SK-N-SH (cell line): ENCODE results near the gene DDAH2. TPM values are rescaled to one million over a fixed set of nuclear protein-coding genes. Genes with fewer than 3 reads are reported as not detected.
A peak's percentile ranks its signal among the peaks of the same experiment; 100 is the strongest.

Experiments used
- CTCF ChIA-PET: fragments of 300-600, 350-600 bp; formaldehyde crosslinking; extraction: SDS; loops from one replicate; lab custom pipeline; 2021; lab: Yijun Ruan, JAX
- POLR2A ChIA-PET: fragments of 350-600 bp; sonication (Branson Sonifier 250); formaldehyde crosslinking; extraction: SDS; loops from one replicate; lab custom pipeline; 2020; ENCODE audit warnings: antibody characterized with exemption, inconsistent platforms; lab: Yijun Ruan, JAX
- DNase-seq: peaks from one replicate; pipeline ENCODE4 v3.0.0; 2012
- H2AFZ ChIP-seq: fragments of 200-600 bp; sonication (generic); 2 replicates; pipeline ENCODE4 v1.8.1; 2016; ENCODE audit warnings: antibody characterized with exemption, mild to moderate bottlenecking, low read depth
- H3F3A ChIP-seq: fragments of 200-600 bp; sonication (generic); replicated peaks from 2 replicates; pipeline ENCODE3; 2016; ENCODE audit warnings: antibody characterized with exemption, mild to moderate bottlenecking; ENCODE audit not compliant: insufficient read depth
- H3K27ac ChIP-seq, 2 experiments: fragments of 200-500 bp in 1 of 2; fragments of 200-600 bp in 1 of 2; sonication (Bioruptor generic) in 1 of 2; sonication (generic), shearing (Covaris generic) in 1 of 2; 2 replicates each; pipeline versions ENCODE4 v1.5.1 to v1.6.1; 2014 to 2016; ENCODE audit warnings: low read depth in 2 of 2, inconsistent platforms in 1 of 2, low read length in 1 of 2, mild to moderate bottlenecking in 1 of 2, mixed read lengths in 1 of 2
- H3K27me3 ChIP-seq: fragments of 200-600 bp; sonication (generic), shearing (Covaris generic); 2 replicates; pipeline ENCODE4 v1.6.1; 2016; ENCODE audit warnings: mixed run types; ENCODE audit not compliant: insufficient read depth
- H3K36me3 ChIP-seq, 2 experiments: fragments of 200-500 bp in 1 of 2; fragments of 200-600 bp in 1 of 2; sonication (Bioruptor generic) in 1 of 2; sonication (generic) in 1 of 2; replicated peaks in 1 of 2; 2 replicates each; pipeline versions ENCODE3 to v1.5.1; 2014 to 2016; ENCODE audit warnings: low read length in 1 of 2, mild to moderate bottlenecking in 1 of 2; ENCODE audit not compliant: insufficient read depth in 2 of 2, control insufficient read depth in 1 of 2
- H3K4me1 ChIP-seq, 2 experiments: fragments of 200-500 bp in 1 of 2; fragments of 200-600 bp in 1 of 2; sonication (Bioruptor generic) in 1 of 2; sonication (generic), shearing (Covaris generic) in 1 of 2; 2 replicates each; pipeline versions ENCODE4 v1.5.1 to v1.6.1; 2014 to 2016; ENCODE audit warnings: low read depth in 1 of 2, low read length in 1 of 2, mixed run types in 1 of 2; ENCODE audit not compliant: insufficient read depth in 2 of 2, control insufficient read depth in 1 of 2
- H3K4me2 ChIP-seq: fragments of 200-600 bp; sonication (generic), shearing (Covaris generic); 2 replicates; pipeline ENCODE4 v1.6.1; 2017; ENCODE audit warnings: mixed run types
- H3K4me3 ChIP-seq, 2 experiments: fragments of 200-500 bp in 1 of 2; fragments of 200-600 bp in 1 of 2; sonication (Bioruptor generic) in 1 of 2; sonication (generic), shearing (Covaris generic) in 1 of 2; 2 replicates each; pipeline versions ENCODE4 v1.5.1 to v1.8.1; 2014 to 2016; ENCODE audit warnings: low read depth in 2 of 2, inconsistent platforms in 1 of 2, low read length in 1 of 2, mild to moderate bottlenecking in 1 of 2, mixed read lengths in 1 of 2, moderate library complexity in 1 of 2
- H3K79me2 ChIP-seq: fragments of 200-600 bp; sonication (generic); 2 replicates; pipeline ENCODE4 v1.8.1; 2017; ENCODE audit warnings: mild to moderate bottlenecking; ENCODE audit not compliant: insufficient read depth
- H3K9ac ChIP-seq: fragments of 200-600 bp; sonication (generic); 2 replicates; pipeline ENCODE4 v1.6.1; 2017; ENCODE audit warnings: mixed run types
- H3K9me2 ChIP-seq: fragments of 200-600 bp; sonication (generic); 2 replicates; pipeline ENCODE4 v1.6.1; 2017; ENCODE audit warnings: mixed run types
- H3K9me3 ChIP-seq: fragments of 200-600 bp; sonication (generic); 2 replicates; pipeline ENCODE4 v1.6.1; 2017; ENCODE audit warnings: mixed run types, mild to moderate bottlenecking, moderate library complexity
- H4K20me1 ChIP-seq: fragments of 200-600 bp; sonication (generic); 2 replicates; pipeline ENCODE4 v1.6.1; 2017; ENCODE audit warnings: mild to moderate bottlenecking, mixed run types; ENCODE audit not compliant: insufficient read depth
- CHD2 ChIP-seq: fragments of 150-350 bp; IDR thresholded peaks from 2 replicates; pipeline ENCODE4 v1.6.1; 2018; ENCODE audit warnings: low read length; ENCODE audit not compliant: partially characterized antibody
- CTCF ChIP-seq: fragments of 200-600 bp; sonication (generic); IDR thresholded peaks from 2 replicates; pipeline ENCODE4 v1.6.1; 2017; ENCODE audit warnings: antibody characterized with exemption, mild to moderate bottlenecking, moderate library complexity
- ELF1 ChIP-seq: IDR thresholded peaks from 2 replicates; pipeline ENCODE4 v1.4.0; 2012
- EZH2phosphoT487 ChIP-seq: fragments of 200-600 bp; sonication (generic); IDR thresholded peaks from 2 replicates; pipeline ENCODE4 v1.6.1; 2017; ENCODE audit warnings: low read depth, mixed run types, mild to moderate bottlenecking, antibody characterized with exemption, moderate library complexity, borderline replicate concordance
- FOSL2 ChIP-seq: IDR thresholded peaks from 2 replicates; pipeline ENCODE4 v1.4.0; 2012; ENCODE audit warnings: low read depth, mild to moderate bottlenecking, moderate library complexity, borderline replicate concordance
- FOXJ3 ChIP-seq: sonication (generic); formaldehyde crosslinking; IDR thresholded peaks from 2 replicates; pipeline ENCODE4 v1.5.1; 2020; ENCODE audit warnings: mild to moderate bottlenecking, missing genetic modification reagents
- GABPA ChIP-seq: IDR thresholded peaks from 2 replicates; pipeline ENCODE4 v1.4.0; 2012; ENCODE audit warnings: low read depth, mild to moderate bottlenecking
- GATA2 ChIP-seq: sonication (generic); formaldehyde crosslinking; IDR thresholded peaks from 2 replicates; pipeline ENCODE4 v1.5.0; 2020; ENCODE audit warnings: mild to moderate bottlenecking, missing genetic modification reagents
- MAX ChIP-seq: IDR thresholded peaks from 2 replicates; pipeline ENCODE4 v1.4.0; 2012; ENCODE audit warnings: low read depth
- MEF2A ChIP-seq: IDR thresholded peaks from 2 replicates; pipeline ENCODE4 v1.4.0; 2012; ENCODE audit warnings: low read depth, borderline replicate concordance
- MXI1 ChIP-seq: IDR thresholded peaks from 2 replicates; pipeline ENCODE4 v1.6.1; 2012; ENCODE audit warnings: mild to moderate bottlenecking, low read depth, low read length, improper control_type of control experiment
- NFIC ChIP-seq: IDR thresholded peaks from 2 replicates; pipeline ENCODE4 v1.4.0; 2012; ENCODE audit warnings: borderline replicate concordance
- NRF1 ChIP-seq: IDR thresholded peaks from 2 replicates; pipeline ENCODE4 v1.6.1; 2012; ENCODE audit warnings: low read depth, mild to moderate bottlenecking, low read length
- RAD21 ChIP-seq: IDR thresholded peaks from 2 replicates; pipeline ENCODE4 v1.6.1; 2012; ENCODE audit warnings: mild to moderate bottlenecking, low read length
- SIN3A ChIP-seq: IDR thresholded peaks from 2 replicates; pipeline ENCODE4 v1.6.1; 2012; ENCODE audit warnings: low read depth, mild to moderate bottlenecking, low read length, moderate library complexity, borderline replicate concordance
- TAF1 ChIP-seq: IDR thresholded peaks from 2 replicates; pipeline ENCODE4 v1.6.1; 2012; ENCODE audit warnings: low read depth, mild to moderate bottlenecking, low read length, moderate library complexity, borderline replicate concordance
- TCF12 ChIP-seq: IDR thresholded peaks from 2 replicates; pipeline ENCODE4 v1.4.0; 2012
- TEAD4 ChIP-seq: IDR thresholded peaks from 2 replicates; pipeline ENCODE4 v1.4.0; 2012; ENCODE audit warnings: mild to moderate bottlenecking, borderline replicate concordance; ENCODE audit not compliant: insufficient read depth
- USF1 ChIP-seq: IDR thresholded peaks from 2 replicates; pipeline ENCODE4 v1.4.0; 2012; ENCODE audit warnings: low read depth, borderline replicate concordance
- YY1 ChIP-seq: IDR thresholded peaks from 2 replicates; pipeline ENCODE4 v1.4.0; 2012; ENCODE audit warnings: low read depth, mild to moderate bottlenecking
- ZBTB33 ChIP-seq: IDR thresholded peaks from 2 replicates; pipeline ENCODE4 v1.4.0; 2012; ENCODE audit warnings: low read depth, borderline replicate concordance
- WGBS: methylation state at CpG from one replicate; pipeline ENCODE4 v1.1.6; 2017; ENCODE audit warnings: low lambda C conversion rate; 5-methylcytosine and 5-hydroxymethylcytosine counted together
- polyA plus RNA-seq, 3 experiments: library from polyadenylated mRNA; depleted of rRNA; stranded (reverse); fragments of >200 nt; gene quantifications; 2 replicates each; pipeline ENCODE4 v1.2.3, GENCODE V29; 2012
- TF ChIP-seq, protein P1 (sequence below): fragments of 150-350 bp; IDR thresholded peaks from 2 replicates; pipeline ENCODE4 v1.6.1; 2017; ENCODE audit warnings: antibody characterized with exemption, low read length, low read depth, borderline replicate concordance
- TF ChIP-seq, protein P2 (sequence below): fragments of 150-350 bp; IDR thresholded peaks from 2 replicates; pipeline ENCODE4 v1.6.1; 2016; ENCODE audit warnings: mild to moderate bottlenecking, low read depth, low read length
- TF ChIP-seq, protein P3 (sequence below): IDR thresholded peaks from 2 replicates; pipeline ENCODE4; 2012

Gene DDAH2
- polyA plus RNA-seq, 1 of the 3 experiments (the other 2 are of a cell fraction), result 180 TPM

DNA sequence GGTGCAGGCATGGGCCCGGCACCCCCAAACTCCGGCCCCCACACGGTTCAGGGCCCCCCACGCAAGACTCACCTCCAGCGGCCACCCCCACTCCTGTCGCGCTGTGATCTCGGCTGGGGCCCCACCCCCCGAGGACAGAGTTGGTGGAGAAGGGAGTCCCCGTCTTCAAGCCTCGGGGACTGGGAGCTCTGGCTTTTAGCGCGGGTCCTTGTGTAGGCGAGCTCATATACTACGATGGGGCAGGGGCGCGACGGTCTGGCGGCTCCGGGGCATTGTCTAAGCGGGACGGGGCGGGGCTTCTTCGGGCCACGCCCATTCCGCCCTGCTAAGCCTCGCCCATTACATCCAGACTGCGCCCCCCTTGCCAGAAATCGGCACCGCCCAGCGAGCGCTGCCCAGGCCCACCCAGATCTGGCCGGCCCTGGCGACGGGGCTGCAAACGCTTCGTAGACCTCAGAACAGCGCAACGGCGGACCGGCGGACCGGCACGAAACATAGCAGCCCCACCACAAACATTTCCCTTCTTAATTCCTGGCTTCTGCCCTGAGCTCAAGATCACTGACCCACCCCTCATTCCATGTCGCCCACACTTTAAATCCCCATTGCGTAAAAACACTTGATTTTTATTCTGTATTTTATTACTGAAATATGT, 1.0 kb upstream of the DDAH2 start:
- peaks cover 52 to 60% of the 10 kb centered on the region in 2 experiments for H3K36me3 ChIP-seq
- ChIA-PET CTCF (interaction anchor here (0.6 to 7.3 kb wide), 41 partner anchors 9 to 229 kb away, joined by 3 to 45 read pairs (median 4); partner anchors contain the start of genes ABHD16A, ATP6V1G2, EHMT2 and GPANK1), POLR2A (interaction anchor here (0.7 to 2.0 kb wide), 13 partner anchors 11 to 183 kb away, joined by 3 to 10 read pairs (median 4); partner anchors contain the start of genes ABHD16A, ATP6V1G2, HSPA1B and LSM2)
- H3K79me2 ChIP-seq, result peaks cover 51% of the 10 kb centered on the region
- 8% methylated on average over 21 of the region's 46 CpGs for WGBS
- no peaks in the 10 kb centered on the region for H3K9me3 ChIP-seq
- peak overlapping the region; percentile 94 for H3K27ac ChIP-seq
- peaks cover 27% of the 10 kb centered on the region for H4K20me1 ChIP-seq
- peaks cover 51% of the 10 kb centered on the region for H3F3A ChIP-seq
- no peaks in the 10 kb centered on the region for H3K9me2 ChIP-seq
- peak overlapping the region; percentile 67 for H2AFZ ChIP-seq
- peaks cover 21 to 24% of the 10 kb centered on the region in 2 experiments; a peak in 2 of 4 replicates for H3K4me1 ChIP-seq
- peak overlapping the region; percentile 98 for H3K4me2 ChIP-seq
- no peaks in the 10 kb centered on the region for H3K27me3 ChIP-seq
- peak overlapping the region; percentile 90 to 93 for H3K4me3 ChIP-seq
- DNase-seq, result peak; percentile 96
- peak overlapping the region; percentile 98 for H3K9ac ChIP-seq
- TF ChIP-seq, protein P1, sequence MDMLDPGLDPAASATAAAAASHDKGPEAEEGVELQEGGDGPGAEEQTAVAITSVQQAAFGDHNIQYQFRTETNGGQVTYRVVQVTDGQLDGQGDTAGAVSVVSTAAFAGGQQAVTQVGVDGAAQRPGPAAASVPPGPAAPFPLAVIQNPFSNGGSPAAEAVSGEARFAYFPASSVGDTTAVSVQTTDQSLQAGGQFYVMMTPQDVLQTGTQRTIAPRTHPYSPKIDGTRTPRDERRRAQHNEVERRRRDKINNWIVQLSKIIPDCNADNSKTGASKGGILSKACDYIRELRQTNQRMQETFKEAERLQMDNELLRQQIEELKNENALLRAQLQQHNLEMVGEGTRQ, result no peak
- TF ChIP-seq, protein P2, sequence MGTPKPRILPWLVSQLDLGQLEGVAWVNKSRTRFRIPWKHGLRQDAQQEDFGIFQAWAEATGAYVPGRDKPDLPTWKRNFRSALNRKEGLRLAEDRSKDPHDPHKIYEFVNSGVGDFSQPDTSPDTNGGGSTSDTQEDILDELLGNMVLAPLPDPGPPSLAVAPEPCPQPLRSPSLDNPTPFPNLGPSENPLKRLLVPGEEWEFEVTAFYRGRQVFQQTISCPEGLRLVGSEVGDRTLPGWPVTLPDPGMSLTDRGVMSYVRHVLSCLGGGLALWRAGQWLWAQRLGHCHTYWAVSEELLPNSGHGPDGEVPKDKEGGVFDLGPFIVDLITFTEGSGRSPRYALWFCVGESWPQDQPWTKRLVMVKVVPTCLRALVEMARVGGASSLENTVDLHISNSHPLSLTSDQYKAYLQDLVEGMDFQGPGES, result no peak
- TF ChIP-seq GATA2 (CRISPR knock-in tag) (no peak), NRF1 (peak; percentile 49), ELF1 (peak; percentile 61), SIN3A (peak; percentile 61; the same call in 1 of the 2 replicates), TCF12 (peak; percentile 30; the same call in 1 of the 2 replicates), YY1 (no peak), MEF2A (no peak), GABPA (0 out of 2 replicates have a peak, but pooled peaks have one; percentile 10), EZH2phosphoT487 (no peak), TAF1 (0 out of 2 replicates have a peak, but pooled peaks have one; percentile 50), FOSL2 (0 out of 2 replicates have a peak, but pooled peaks have one; percentile 19), FOXJ3 (CRISPR knock-in tag) (no peak), TEAD4 (no peak; the same call in 1 of the 2 replicates), USF1 (no peak), CTCF (no peak), MXI1 (peak; percentile 55), CHD2 (no peak), NFIC (no peak), MAX (0 out of 2 replicates have a peak, but pooled peaks have one; percentile 41), ZBTB33 (peak; percentile 61; the same call in 1 of the 2 replicates), RAD21 (no peak)
- TF ChIP-seq, protein P3, sequence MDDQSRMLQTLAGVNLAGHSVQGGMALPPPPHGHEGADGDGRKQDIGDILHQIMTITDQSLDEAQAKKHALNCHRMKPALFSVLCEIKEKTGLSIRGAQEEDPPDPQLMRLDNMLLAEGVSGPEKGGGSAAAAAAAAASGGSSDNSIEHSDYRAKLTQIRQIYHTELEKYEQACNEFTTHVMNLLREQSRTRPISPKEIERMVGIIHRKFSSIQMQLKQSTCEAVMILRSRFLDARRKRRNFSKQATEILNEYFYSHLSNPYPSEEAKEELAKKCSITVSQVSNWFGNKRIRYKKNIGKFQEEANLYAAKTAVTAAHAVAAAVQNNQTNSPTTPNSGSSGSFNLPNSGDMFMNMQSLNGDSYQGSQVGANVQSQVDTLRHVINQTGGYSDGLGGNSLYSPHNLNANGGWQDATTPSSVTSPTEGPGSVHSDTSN, result peak; percentile 81
